ENCODE data around the gene SLU7.
"Not testable (repeated sequence)": the region's sequence is repeated elsewhere in the genome, so short reads cannot be mapped to it uniquely, and the experiment has no call there.

SLU7 gene

DNA sequence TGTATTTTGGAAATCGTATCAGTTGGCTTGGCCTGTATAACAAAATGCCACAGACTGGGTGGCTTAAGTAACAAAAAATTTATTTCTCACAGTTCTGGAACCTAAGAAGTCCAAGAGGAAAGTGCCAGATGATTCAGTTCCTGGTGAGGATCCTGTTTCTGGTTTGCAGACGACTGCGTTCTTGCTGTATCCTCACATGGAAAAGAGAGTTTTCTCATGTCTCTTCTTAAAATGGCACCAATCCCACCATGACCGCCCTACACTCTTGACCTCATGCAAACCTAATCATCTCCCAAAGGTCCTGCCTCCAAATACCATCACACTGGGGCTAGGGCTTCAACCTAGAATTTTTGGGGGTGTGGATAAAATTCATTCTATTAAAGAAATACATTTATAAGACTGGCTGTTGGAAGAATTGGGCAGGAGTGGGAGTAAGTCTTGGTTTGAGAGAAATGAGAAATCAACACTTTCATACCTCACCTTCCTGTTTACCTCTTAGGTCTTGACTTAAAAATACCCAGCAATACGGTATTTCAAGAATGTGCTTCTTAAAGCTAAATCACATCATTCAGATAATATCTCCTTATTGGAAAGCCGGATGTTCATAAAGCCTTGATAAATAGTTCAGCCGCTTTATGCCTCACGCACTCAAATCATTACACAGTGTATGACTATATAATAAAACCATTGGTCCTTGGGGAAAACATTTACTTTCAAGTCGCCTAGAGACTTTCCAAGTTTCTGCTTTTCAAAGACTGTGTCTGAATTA, 31.5 kb upstream of the SLU7 start:
- DNase-seq, result no peak

DNA sequence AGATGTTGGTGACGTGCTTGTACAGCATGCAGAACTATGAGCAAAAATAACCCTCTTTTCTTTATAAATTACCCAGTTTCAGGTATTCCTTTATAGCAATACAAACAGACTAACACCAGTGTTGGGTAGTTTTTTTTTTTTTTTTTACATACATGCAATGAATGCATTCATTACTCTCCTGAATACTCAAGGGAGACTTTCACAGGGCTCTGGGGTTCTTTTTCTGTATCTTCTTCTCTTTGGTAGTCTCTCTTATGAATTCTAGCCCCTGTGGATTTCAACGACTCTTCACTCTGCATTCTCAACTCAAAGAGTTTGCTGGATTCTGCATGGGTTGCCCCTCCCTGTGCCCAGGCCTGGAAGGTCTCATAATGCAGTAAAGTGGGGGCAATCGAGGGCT, 30.6 kb upstream of the SLU7 start:
- no peak for DNase-seq

DNA sequence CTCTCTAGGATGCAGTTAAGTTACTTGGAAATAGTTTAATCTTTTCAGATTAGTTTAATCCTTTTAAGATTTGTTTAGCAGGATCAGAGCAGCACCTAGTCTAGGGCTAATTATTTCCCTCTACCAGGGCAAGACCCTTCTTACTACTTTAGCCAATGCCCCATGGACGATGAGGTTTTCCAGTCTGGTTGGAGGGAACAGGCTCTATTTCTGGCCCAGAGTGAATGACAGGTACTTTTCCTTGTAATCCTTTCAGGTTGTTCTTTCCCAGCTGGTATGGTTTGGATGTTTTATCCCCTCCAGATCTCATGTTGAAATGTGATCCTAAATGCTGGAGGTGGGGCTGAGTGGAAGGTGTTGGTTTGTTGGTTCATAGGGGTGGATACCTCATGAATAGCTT, 30.0 kb upstream of the SLU7 start:
- DNase-seq, result no peak

DNA sequence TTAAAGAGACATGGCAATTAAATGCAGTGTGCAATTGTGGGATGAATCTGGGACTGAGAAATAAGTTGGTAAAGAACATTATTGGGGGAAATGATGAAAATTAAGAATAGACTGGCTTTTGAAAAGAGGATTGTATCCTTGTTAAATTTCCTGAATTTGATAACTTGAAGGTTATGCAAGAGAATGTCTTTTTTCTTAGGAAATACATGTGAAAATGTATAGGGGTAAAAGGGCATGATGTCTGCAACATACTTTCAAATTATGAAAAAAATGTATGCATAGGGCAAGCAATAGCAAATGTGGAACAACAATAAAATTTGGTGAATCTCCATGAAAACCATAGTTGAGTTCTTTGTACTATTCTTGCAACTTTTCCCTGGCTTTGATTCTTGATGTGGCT, 26.9 kb upstream of the SLU7 start:
- no peak for DNase-seq

DNA sequence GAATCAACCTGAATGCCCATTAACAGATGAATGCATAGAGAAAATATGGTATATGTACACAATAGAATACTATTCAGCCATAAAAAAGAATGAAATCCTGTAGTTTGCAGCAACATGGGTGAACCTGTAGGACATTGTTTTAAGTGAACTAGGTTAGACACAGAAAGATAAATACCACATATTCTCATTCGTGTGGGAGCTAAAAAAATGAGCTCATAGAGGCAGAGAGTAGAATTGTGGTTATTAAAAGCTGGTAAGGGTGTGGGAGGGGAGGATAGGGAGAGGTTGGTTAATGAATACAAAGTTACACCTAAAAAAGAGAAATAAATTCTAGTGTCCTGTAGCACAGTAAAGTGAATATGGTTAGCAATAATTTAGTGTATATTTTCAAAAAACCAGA, 26.3 kb upstream of the SLU7 start:
- no peak for DNase-seq

DNA sequence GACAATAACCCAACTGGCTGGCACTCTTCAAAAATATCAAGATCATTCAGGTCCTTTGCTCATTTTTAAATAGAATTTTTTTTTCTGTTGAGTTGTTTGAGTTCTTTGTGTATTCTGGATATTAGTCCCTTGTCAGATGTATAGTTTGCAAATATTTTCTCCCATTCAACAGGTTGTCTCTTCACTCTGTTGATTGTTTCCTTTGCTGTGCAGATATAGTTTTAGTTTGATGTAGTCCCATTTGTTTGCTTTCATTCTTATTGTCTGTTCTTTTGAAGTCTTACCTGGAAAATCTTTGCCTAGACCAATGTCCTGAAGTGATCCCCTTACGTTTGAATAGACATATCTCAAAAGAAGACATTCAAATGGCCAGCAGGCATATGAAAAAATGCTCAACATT, 25.5 kb upstream of the SLU7 start:
- no peak for DNase-seq

DNA sequence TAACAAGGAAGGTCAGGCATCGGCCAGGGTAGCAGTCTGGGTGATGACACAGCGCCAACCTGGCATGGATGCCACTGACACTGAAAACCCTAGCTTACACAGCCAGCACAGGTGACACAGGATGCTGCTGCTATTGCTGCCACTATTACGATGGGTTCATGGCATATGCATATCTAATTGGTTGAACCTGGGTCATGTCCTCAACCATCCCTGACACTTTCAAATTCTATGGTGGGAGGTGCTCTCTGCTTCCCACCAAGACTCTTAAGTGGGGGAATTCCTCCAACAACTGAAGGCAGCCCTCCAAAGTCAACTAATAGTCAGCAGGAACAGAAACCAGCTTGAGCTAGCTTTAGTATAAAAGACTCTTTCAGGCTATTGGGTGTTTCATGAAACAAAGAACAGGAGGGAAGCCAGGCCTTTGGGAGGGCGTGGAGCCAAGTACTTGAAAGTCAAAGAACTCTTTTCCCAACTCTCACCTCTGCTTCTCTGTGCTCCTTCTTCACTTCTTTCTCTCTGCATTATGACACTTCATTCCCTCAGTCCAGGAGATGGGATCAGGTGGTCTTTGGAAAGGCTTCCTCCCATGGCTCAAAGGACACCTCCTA, 24.0 kb upstream of the SLU7 start:
- DNase-seq, result no peak

DNA sequence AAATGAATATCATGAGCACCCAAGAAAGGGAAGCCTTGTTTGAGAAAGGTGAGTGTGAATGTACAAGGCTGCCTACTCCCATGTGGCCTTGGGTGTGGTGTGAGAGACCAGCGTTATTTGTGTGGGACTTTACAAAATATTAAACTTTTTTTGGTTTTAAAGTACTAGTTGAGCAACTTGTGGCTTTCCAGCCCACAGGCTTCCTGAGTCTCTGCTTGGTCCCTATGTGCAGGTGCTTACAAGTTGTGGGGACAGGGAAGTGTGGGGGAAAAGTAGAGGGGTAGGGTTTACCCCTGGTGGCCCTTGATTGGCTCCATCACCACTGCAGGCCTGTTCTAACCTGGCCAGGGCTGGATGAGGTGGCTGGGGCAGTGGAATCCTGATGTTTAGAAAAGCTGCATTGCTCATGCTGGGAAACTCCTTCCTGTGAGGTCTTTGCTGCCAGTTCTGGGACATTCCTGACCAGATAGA, 22.5 kb upstream of the SLU7 start:
- no peak for DNase-seq

DNA sequence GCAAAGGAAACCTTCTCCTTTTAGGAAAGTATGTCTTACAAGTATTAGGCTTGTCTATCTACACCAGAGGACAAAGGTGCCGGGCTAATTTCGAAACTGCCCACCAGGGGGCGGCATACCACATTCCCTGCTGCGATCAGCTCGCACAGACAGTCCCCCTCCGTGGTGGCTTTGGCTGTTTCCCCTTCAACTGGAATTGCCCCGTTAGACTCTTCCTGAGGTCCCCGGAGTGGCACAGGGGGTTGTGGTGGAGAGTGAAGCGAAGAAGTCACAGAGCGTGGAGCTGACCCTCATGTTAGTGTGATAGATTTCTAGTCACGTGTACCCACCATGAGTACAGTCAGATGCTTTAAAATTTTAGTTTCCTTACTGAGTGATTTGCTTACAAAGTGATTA, 20.3 kb upstream of the SLU7 start:
- DNase-seq, result peak; percentile 84 to 89

DNA sequence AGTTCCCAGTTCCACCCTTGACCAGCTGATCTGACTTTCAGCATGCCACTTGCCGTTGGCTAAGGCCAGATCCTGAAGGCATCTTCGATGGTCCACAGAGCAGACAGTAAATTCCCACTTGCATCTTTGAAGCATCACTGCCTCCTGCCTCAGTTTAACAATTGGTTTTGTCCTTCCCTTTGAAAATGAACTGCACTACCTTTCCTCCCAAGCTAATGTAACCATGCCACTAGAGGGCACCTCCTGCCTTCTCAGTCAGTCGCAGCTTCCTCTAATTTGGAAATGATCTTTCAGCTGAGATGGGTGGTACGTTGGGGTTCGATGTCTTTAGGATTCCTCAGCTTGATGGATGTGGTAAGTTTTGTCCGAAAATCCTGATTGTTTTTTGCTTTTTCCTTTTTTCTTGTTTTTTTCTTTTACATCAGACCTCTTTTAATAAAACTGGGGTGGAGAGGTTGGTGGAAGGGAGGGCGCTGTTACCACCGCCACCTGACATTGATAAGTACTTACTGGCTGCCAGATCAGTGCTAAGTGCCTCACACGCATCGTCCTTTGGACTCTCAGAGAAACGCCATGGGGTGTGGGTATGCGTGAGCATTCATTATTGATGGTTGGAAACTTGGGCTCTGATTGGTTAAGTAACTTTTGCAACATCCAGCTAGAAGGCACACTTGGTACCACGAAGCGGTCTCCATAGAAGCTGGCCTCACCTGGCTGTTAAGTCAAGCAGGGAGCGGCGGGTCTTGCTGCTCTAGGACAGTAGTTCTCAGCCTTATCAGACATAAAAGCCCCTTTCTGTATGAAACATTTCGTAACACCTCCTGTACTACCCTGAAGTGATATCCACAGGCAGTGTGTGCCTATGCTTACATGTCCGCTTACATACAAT, 19.7 kb upstream of the SLU7 start:
- DNase-seq, result peak; percentile 62 to 75

DNA sequence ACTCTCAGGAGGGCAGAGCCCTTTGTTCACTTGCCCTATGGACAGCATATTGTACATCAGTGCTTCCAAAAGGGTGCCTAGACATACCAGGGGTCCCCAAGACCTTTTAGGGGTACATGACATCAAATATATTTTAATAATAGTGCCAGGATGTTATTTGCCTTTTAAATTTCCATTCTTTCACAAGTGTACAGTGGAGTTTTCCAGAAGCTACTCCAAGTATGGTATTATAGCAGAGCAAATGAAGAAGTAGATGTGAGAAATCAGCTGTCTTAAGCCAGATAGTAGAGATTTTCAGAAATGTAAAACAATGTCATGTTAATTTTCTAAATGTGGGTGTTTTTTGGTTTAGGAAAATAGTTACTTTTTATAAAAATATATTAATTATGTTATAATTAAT, 18.4 kb upstream of the SLU7 start:
- DNase-seq, result no peak

DNA sequence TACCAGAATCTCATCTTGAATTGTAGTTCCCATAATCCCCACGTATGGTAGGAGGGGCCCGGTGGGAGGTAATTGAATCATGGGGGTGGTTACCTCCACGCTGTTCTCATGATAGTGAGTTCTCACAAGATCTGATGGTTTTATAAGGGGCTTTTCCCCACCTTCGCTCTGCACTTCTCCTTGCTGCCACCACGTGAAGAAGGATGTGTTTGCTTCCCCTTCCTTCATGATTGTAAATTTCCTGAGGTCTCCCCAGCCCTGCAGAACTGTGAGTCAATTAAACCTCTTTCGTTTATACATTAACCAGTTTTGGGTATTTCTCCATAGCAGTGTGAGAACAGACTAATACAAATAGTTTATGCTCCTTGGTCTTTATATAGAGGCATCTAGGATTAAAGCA, 17.8 kb upstream of the SLU7 start:
- DNase-seq, result not testable (repeated sequence)

DNA sequence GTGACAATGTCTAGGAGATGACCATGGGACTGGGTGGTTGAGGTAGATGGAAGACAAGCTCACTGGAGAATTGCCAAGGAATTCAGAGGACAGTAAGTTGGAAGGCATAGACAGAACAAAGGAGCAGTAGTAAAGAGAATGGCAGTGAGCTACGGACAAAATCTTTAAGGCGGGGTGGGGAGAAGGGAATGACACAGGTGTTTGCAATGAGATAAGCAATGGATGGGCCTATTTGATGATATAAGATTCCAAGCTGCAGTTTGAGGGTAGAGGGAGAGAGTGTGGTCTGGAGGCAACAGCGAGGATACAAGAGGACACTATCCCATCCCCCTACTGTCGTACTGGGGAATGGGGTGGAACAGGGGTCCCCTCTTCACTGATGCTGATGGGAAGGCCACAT, 17.1 kb upstream of the SLU7 start:
- DNase-seq, result no peak

DNA sequence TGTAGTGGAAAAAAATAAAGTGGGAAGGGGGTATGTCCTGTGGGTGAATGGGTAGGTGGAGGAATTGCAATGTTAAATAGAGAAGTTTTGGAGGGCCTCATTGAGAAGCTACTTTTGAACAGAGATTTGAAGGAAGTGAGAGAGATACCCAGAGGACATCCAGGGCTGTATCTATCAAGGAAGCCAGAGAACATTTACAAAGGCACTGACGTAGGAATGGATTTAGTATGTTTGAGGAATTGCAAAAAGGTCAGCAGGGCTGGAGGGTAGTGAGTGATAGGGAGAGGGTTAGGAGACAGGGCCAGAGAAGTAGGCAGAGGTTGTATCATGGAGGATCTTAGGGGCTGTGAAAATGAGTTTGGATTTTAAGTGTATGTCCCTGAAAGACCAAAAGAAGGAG, 16.7 kb upstream of the SLU7 start:
- no peak for DNase-seq

DNA sequence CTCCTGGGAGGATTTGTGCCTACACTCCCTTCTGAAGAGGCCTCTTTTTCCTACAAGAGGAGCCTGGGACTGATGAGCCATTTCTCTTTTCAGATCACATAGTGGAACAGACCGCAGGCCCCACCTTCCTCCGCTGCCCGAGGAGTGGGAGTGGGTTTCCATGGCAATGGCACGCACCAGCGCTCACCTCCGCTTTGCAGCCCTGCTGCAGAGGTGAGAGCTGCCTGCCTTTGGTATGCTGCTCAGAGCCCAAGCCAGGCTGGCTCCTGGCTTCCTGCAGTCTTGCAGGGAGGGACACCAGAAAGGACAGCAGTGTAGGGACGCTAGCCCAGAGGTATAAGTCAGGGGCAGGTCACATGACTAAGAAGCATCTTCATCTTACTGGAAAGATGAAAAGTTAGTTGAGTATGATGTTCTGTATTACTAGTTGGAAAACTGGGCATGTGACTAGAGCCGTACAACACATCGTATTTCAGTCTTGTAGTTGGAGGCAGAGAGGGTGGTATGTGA, 15.2 kb upstream of the SLU7 start:
- peak in 1 of 2 donors; percentile 58 for DNase-seq

DNA sequence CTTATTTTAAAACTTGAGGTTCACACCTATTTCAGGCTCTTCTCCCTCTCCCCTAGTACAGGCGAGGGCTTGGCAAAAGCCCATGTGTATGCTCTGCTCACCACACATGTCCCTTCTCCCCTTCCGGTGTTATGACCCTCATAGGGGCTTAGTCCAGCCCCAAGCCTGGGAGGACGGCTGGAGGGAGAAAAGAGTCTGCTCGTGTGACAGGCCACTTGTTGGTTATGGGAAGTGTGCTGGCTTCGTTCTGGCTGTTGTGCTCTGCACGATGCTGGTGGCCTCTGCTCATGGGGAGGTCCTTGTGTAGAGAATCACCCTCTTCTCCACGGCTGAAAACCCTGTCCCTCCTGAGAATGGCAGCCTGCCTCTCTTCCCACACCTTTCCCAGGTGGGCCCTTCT, 13.9 kb upstream of the SLU7 start:
- DNase-seq, result no peak

DNA sequence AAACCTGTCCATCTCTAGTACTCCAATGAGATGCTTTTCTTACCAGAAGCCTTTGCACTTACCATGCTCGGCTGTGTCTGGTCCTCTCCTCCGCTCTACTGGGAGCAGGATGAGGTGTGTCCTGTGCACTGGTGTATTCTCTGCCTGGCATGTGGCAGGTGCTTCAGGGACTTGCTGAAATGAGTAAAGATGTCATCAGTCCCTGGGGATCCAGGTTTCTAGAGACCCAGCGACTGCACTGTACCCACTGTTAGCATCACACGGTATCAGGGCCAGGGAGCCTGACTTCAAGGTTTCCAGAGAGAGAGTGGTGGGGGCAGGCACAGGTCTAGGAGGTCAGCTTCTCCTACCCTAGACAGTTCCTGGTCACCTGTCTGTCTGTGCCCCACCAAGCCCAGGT, 13.3 kb upstream of the SLU7 start:
- no peak for DNase-seq

DNA sequence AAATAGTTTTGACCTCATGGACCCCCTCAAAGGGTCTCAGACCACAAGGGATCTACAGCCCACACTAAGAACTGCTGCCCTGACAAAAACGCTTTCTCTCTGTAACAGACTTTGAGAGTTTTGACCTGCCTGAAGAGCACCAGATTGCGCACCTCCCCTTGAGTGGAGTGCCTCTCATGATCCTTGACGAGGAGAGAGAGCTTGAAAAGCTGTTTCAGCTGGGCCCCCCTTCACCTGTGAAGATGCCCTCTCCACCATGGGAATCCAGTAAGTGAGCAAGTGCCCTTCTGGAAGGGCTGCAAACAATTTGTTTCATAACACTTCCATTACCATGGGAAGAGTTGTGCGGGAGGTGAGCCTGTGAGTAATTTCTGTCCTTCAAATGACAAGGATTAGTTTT, 8.7 kb upstream of the SLU7 start:
- DNase-seq, result no peak

DNA sequence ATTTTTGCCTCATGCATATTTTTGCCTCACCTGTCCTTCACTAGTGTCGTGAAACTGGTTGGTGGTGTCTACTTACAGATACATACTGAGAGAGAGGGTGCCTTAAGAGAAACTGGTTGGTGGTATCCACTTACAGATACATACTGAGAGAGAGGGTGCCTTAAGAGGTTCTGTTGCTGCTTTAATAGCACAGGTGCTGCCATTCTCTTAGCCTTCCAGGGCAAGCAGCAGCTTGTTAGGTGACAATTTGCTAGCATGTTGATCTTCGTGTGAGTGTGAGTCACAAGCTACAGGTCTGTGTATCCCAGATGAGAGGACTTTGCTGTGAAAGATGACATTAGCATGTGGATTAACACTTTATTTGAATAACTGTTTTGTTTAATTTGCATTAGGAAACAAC, 4.2 kb upstream of the SLU7 start:
- peak in 1 of 2 donors; percentile 11 for DNase-seq

DNA sequence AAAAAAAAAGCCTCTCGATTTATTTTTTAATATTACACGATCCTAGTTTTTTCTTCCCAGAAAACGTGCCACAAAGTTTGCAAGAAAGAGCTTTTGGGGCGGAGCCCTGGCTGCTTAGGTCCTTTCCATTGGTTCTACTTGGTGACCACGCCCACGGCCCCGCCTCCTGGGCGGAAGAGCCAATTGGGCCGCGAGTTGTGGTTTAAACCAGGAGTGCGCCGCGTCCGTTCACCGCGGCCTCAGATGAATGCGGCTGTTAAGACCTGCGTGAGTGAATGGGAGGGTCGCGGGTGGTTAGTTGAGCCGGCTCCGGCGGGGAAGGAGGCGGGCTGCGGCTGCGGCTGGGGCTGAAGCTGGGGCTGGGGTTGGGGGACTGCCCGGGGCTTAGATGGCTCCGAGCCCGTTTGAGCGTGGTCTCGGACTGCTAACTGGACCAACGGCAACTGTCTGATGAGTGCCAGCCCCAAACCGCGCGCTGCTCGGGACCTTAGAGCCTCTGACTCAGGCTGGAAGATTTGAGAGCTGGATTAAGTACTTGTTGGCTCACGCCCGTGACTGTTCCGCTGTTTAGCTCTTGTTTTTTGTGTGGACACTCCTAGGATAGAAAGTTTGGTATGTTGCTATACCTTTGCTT, 2.9 kb upstream of the SLU7 start, which contains the start of gene PTTG1:
PTTG1 (plus strand) TSS at position 231 of the 634 bp plus-strand sequence. CDS start 458 bp downstream, outside the sequence.
- DNase-seq, result peak; percentile 93

DNA sequence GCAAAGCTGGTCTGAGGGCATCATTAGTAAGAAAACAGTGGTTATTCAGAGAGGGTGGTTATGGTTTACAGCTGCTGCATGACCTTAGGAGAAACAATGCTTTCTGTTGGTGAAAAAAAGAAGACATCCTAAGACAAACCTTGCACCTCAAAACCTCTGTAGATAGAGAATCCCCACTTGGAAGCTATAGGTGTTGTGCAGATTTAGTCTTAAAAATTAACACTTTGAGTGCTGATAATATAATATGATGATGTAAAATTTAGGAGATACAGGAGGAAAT, 1.4 kb upstream of the SLU7 start:
- DNase-seq, result peak in 1 of 2 donors; percentile 7

DNA sequence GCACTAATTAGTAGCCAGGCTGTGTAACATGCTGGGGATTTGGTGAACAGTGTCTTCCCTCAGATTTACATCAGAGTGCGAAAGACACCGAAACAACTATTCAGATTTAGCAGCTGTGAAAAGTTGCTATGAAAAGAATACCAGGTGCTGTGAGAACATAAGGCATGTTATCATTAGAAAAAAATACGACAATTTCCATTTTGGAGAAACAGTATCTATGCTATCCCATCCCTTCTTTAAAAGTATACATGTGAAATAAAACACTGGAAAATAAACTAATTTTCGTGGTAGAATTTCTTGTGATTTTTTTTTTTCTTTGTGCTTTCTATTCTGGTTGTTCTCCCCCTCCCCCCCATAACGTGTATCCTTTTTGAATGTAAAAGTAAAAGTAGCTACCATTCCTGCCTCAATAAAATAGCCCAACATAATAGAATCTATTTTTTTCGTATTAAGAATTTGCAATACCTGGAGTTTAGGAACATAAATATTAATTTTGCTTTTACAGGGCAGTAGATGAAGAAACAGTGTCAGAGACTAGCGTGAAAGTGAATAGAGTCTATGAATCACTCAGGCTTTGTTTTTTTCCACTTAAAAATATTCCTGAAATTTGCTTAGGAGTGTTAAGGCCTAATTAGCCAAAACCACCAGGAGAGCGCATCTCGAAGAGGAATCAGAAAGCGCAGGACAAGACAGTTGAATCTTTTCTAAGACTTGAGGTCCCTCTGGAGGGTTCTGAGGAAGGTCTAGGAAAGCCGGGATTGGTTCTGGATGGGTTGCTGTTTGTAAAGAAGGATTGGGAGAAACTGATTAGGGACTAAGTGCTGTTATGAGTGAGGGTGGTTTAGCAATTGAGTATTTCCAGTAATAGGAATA, 813 bp upstream of the SLU7 start:
- DNase-seq, result no peak

Measured in CD4-positive, alpha-beta T cell treated with Interleukin-4 for 1 hour (primary cell).